ENCODE measurements around the gene IMMP2L.

IMMP2L gene

GRCh38 chr7:110914263-110914662, 648.0 kb downstream of the IMMP2L start:
- no peak for TF ChIP-seq CTCF (IDR thresholded peaks at IDR 0.05; ENCODE audit: low read length, missing control alignments)
- no peak for DNase-seq (ENCODE audit: low read depth)
- no peak overlapping the region for H3K4me3 ChIP-seq (replicated peaks; ENCODE audit: low read depth, low read length)

- no peak for TF ChIP-seq CTCF (IDR thresholded peaks at IDR 0.05; ENCODE audit: low read length, missing control alignments)
- no peak for DNase-seq (ENCODE audit: low read depth)
- no peak overlapping the region for H3K4me3 ChIP-seq (replicated peaks; ENCODE audit: low read depth, low read length)
These were observed 650.7 kb downstream of the IMMP2L start for GRCh38 chr7:110911632-110912031.

- no peak for DNase-seq (ENCODE audit: low read depth)
- no peak overlapping the region for H3K4me3 ChIP-seq (replicated peaks; ENCODE audit: low read depth, low read length)
These were observed 653.2 kb downstream of the IMMP2L start for GRCh38 chr7:110909117-110909516.

GRCh38 chr7:110905773-110906566, 656.3 kb downstream of the IMMP2L start:
- no peak overlapping the region for H3K4me3 ChIP-seq (replicated peaks; ENCODE audit: low read depth, low read length)
- TF ChIP-seq CTCF (IDR thresholded peaks at IDR 0.05; ENCODE audit: low read length, missing control alignments) = no peak
- DNase-seq (ENCODE audit: low read depth) = no peak

More at GRCh38 chr7:110909117-110909516, 653.2 kb downstream of the IMMP2L start:
- no peak for TF ChIP-seq CTCF (IDR thresholded peaks at IDR 0.05; ENCODE audit: low read length, missing control alignments)

GRCh38 chr7:110898516-110898915, 663.8 kb downstream of the IMMP2L start:
- no peak for TF ChIP-seq CTCF (IDR thresholded peaks at IDR 0.05; ENCODE audit: low read length, missing control alignments)
- DNase-seq (ENCODE audit: low read depth) = no peak
- H3K4me3 ChIP-seq (replicated peaks; ENCODE audit: low read depth, low read length) = no peak overlapping the region

- TF ChIP-seq CTCF (IDR thresholded peaks at IDR 0.05; ENCODE audit: low read length, missing control alignments) = no peak
These were observed 664.8 kb downstream of the IMMP2L start for GRCh38 chr7:110897538-110897937.

GRCh38 chr7:110894111-110894510, 668.2 kb downstream of the IMMP2L start:
- no peak overlapping the region for H3K4me3 ChIP-seq (replicated peaks; ENCODE audit: low read depth, low read length)
- DNase-seq (ENCODE audit: low read depth) = no peak
- no peak for TF ChIP-seq CTCF (IDR thresholded peaks at IDR 0.05; ENCODE audit: low read length, missing control alignments)

More at GRCh38 chr7:110897538-110897937, 664.8 kb downstream of the IMMP2L start:
- H3K4me3 ChIP-seq (replicated peaks; ENCODE audit: low read depth, low read length) = no peak overlapping the region
- no peak for DNase-seq (ENCODE audit: low read depth)

Measured in fibroblast of pulmonary artery (primary cell).